GM10248 (cell line): ENCODE results near the gene GSTO2.

Source experiments
- CTCF ChIA-PET: fragments of 300-600 bp; sonication (Branson Sonifier 250); formaldehyde crosslinking; extraction: SDS; loops from one replicate; lab custom pipeline; 2021; ENCODE audit warnings: antibody characterized with exemption; lab: Yijun Ruan, JAX
- POLR2A ChIA-PET: fragments of 350-650 bp; sonication (Branson Sonifier 250); formaldehyde crosslinking; extraction: SDS; loops from one replicate; lab custom pipeline; 2020; ENCODE audit warnings: antibody characterized with exemption; lab: Yijun Ruan, JAX
- DNase-seq: peaks from one replicate; pipeline ENCODE4 v3.0.0; 2012; ENCODE audit errors: extremely low spot score
- CTCF ChIP-seq: IDR thresholded peaks from 2 replicates; pipeline ENCODE4 v1.5.1; 2012; ENCODE audit warnings: mild to moderate bottlenecking, low read depth; ENCODE audit errors: extremely low read depth, missing control alignments, control extremely low read depth

The GSTO2 gene

GRCh38 chr10:104303594-104304355, 34.8 kb downstream of the GSTO2 start:
- ChIA-PET CTCF (interaction anchor here (1.1 to 8.3 kb wide), 8 partner anchors 8 to 45 kb away, joined by 3 to 215 read pairs (median 11); no protein-coding TSS in a partner anchor), POLR2A (no interaction called here)
- TF ChIP-seq CTCF, result no peak
- no peak for DNase-seq

GRCh38 chr10:104304356-104304745, 35.4 kb downstream of the GSTO2 start:
- POLR2A ChIA-PET, result no interaction called here
- DNase-seq, result no peak
- CTCF ChIA-PET, result interaction anchor here (1.5 to 8.3 kb wide), 9 partner anchors 8 to 49 kb away, joined by 4 to 215 read pairs (median 33); partner anchors contain the start of genes CFAP58 and ITPRIP
- no peak for TF ChIP-seq CTCF

- POLR2A ChIA-PET, result no interaction called here
- TF ChIP-seq CTCF, result no peak
- DNase-seq, result no peak
- CTCF ChIA-PET, result interaction anchor here (0.8 to 8.3 kb wide), 22 partner anchors 11 to 609 kb away, joined by 3 to 215 read pairs (median 10); partner anchors contain the start of genes CFAP58, GSTO1 and ITPRIP
These were observed 35.9 kb downstream of the GSTO2 start for GRCh38 chr10:104304927-104305326.

- no peak for DNase-seq
- POLR2A ChIA-PET, result no interaction called here
- CTCF ChIA-PET, result interaction anchor here (0.9 to 8.3 kb wide), 14 partner anchors 8 to 54 kb away, joined by 3 to 215 read pairs (median 20); partner anchors contain the start of genes CFAP58 and ITPRIP
- no peak for TF ChIP-seq CTCF
These were observed 37.9 kb downstream of the GSTO2 start for GRCh38 chr10:104306897-104307296.

- ChIA-PET CTCF (interaction anchor here (1.1 to 8.3 kb wide), 9 partner anchors 9 to 74 kb away, joined by 3 to 215 read pairs (median 33); partner anchors contain the start of genes CFAP58 and ITPRIP), POLR2A (no interaction called here)
- DNase-seq, result no peak
- no peak for TF ChIP-seq CTCF
These were observed 38.8 kb downstream of the GSTO2 start for GRCh38 chr10:104307576-104308438.

- POLR2A ChIA-PET, result no interaction called here
- no peak for TF ChIP-seq CTCF
- DNase-seq, result peak; percentile 58
- CTCF ChIA-PET, result interaction anchor here (1.1 to 8.3 kb wide), 6 partner anchors 14 to 73 kb away, joined by 3 to 215 read pairs (median 47); partner anchors contain the start of gene ITPRIP
These were observed 39.5 kb downstream of the GSTO2 start for GRCh38 chr10:104308439-104308903.
